ENCODE results near the gene CHIT1. TPM values are rescaled to one million over a fixed set of nuclear protein-coding genes. Genes with fewer than 3 reads are reported as not detected.

The CHIT1 gene
- total and polyA plus RNA-seq, 2 of the 8 experiments (the other 6 are each of a cell fraction or from before 2014, with no cell fraction given) = not detected

DNA sequence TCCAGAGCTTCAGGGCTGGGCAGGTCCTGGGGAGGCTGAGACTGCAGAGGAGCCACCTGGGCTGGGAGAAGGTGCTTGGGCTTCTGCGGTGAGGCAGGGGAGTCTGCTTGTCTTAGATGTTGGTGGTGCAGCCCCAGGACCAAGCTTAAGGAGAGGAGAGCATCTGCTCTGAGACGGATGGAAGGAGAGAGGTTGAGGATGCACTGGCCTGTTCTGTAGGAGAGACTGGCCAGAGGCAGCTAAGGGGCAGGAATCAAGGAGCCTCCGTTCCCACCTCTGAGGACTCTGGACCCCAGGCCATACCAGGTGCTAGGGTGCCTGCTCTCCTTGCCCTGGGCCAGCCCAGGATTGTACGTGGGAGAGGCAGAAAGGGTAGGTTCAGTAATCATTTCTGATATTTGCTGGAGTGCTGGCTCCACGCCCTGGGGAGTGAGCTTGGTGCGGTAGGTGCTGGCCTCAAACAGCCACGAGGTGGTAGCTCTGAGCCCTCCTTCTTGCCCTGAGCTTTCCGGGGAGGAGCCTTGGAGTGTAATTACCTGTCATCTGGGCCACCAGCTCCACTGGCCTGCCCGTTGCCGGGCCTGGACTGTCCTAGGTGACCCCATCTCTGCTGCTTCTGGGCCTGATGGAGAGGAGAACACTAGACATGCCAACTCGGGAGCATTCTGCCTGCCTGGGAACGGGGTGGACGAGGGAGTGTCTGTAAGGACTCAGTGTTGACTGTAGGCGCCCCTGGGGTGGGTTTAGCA, 63.1 kb downstream of the CHIT1 start:
- POLR2A ChIA-PET (ENCODE audit: partially characterized antibody) = interaction anchor here (1.0 kb wide), 1 partner anchor 42 kb away, joined by 3 read pairs; no protein-coding TSS in a partner anchor
- no peak for DNase-seq (ENCODE audit: low read depth in 1 of 2, low spot score in 2 of 2)

More for the DNA sequence above, 63.1 kb downstream of the CHIT1 start:
- H3K9me3 ChIP-seq (ENCODE audit: insufficient read depth in 2 of 2, low read depth in 1 of 2, low read length in 1 of 2) = no peaks in the 10 kb centered on the region
- H3K18ac ChIP-seq (ENCODE audit: extremely low read depth, low read length) = no peak overlapping the region
- no peak overlapping the region for H2AK5ac ChIP-seq (ENCODE audit: low read depth, low read length)
- WGBS, 2 experiments (ENCODE audit: extremely low coverage in 1 of 2, insufficient coverage in 1 of 2, insufficient read length in 1 of 2, insufficient replicate concordance in 2 of 2, low coverage in 1 of 2, low lambda C conversion rate in 2 of 2, missing lambda C conversion rate in 1 of 2) = 86% methylated on average over 14 of the region's 14 CpGs; no CpG with 5 or more reads in 1 of the 2 experiments
- no peak overlapping the region for H3K4ac ChIP-seq (replicated peaks; ENCODE audit: insufficient read length, low read depth, low read length)
- H3K23me2 ChIP-seq (ENCODE audit: low read depth, low read length) = no peaks in the 10 kb centered on the region
- H3K14ac ChIP-seq (ENCODE audit: insufficient read length) = no peak overlapping the region
- H3K27me3 ChIP-seq (replicated peaks in 1 of 4; ENCODE audit: control insufficient read depth in 3 of 4, extremely low read depth in 1 of 4, insufficient read depth in 3 of 4, low read length in 3 of 4) = no peaks in the 10 kb centered on the region
- no peak overlapping the region for H4K91ac ChIP-seq (replicated peaks; ENCODE audit: insufficient read length, low read length)
- H4K5ac ChIP-seq (ENCODE audit: insufficient read length, low read depth, low read length) = no peak overlapping the region
- no peak overlapping the region for H3K4me2 ChIP-seq (ENCODE audit: insufficient read depth in 1 of 2, low read depth in 2 of 2, low read length in 2 of 2)
- H3K4me3 ChIP-seq (ENCODE audit: extremely low read depth in 1 of 4, insufficient read depth in 2 of 4, low read depth in 3 of 4, low read length in 4 of 4) = no peak overlapping the region
- H3K27ac ChIP-seq (ENCODE audit: low read depth, low read length) = no peak overlapping the region
- TF ChIP-seq RAD21 (IDR thresholded peaks at IDR 0.05 in 1 of 2, conservative IDR thresholded peaks at IDR 0.05 in 1 of 2; ENCODE audit: low read depth in 2 of 2, low read length in 2 of 2) (peak; percentile 5 to 23; a peak in 1 of 4 replicates), SIN3A (conservative IDR thresholded peaks at IDR 0.05 in 1 of 2, IDR thresholded peaks at IDR 0.05 in 1 of 2; ENCODE audit: low read depth in 1 of 2, low read length in 2 of 2) (no peak)
- TF ChIP-seq, protein P1, sequence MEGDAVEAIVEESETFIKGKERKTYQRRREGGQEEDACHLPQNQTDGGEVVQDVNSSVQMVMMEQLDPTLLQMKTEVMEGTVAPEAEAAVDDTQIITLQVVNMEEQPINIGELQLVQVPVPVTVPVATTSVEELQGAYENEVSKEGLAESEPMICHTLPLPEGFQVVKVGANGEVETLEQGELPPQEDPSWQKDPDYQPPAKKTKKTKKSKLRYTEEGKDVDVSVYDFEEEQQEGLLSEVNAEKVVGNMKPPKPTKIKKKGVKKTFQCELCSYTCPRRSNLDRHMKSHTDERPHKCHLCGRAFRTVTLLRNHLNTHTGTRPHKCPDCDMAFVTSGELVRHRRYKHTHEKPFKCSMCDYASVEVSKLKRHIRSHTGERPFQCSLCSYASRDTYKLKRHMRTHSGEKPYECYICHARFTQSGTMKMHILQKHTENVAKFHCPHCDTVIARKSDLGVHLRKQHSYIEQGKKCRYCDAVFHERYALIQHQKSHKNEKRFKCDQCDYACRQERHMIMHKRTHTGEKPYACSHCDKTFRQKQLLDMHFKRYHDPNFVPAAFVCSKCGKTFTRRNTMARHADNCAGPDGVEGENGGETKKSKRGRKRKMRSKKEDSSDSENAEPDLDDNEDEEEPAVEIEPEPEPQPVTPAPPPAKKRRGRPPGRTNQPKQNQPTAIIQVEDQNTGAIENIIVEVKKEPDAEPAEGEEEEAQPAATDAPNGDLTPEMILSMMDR (IDR thresholded peaks at IDR 0.05; ENCODE audit: control extremely low read depth in 1 of 3, insufficient read depth in 1 of 3, low read depth in 1 of 3, low read length in 3 of 3) = peak; percentile 15 to 32 (median 17); a peak in 2 of 4 replicates
- H2BK5ac ChIP-seq (ENCODE audit: low read depth, low read length) = no peak overlapping the region
- H2AFZ ChIP-seq (ENCODE audit: low read length) = no peak overlapping the region
- no peak overlapping the region for H3K9ac ChIP-seq (replicated peaks in 1 of 4; ENCODE audit: extremely low read depth in 1 of 4, low read depth in 3 of 4, low read length in 3 of 4)
- H3K79me1 ChIP-seq (ENCODE audit: low read depth, low read length) = no peaks in the 10 kb centered on the region
- H2BK15ac ChIP-seq (ENCODE audit: low read length) = no peak overlapping the region
- H2BK20ac ChIP-seq (ENCODE audit: low read length) = no peak overlapping the region
- no peak overlapping the region for H4K8ac ChIP-seq (ENCODE audit: extremely low read depth, insufficient read depth, low read length)
- H3K4me1 ChIP-seq (replicated peaks in 1 of 4; ENCODE audit: control insufficient read depth in 3 of 4, insufficient read depth in 4 of 4, low read length in 3 of 4) = no peaks in the 10 kb centered on the region; a peak in 1 of 7 replicates
- H4K20me1 ChIP-seq (replicated peaks in 1 of 2; ENCODE audit: control insufficient read depth in 1 of 2, insufficient read depth in 2 of 2, low read length in 2 of 2) = no peaks in the 10 kb centered on the region
- H3K79me2 ChIP-seq (ENCODE audit: control insufficient read depth in 1 of 2, insufficient read depth in 2 of 2, low read length in 2 of 2) = no peaks in the 10 kb centered on the region
- no peak for FAIRE-seq
- 0 out of 2 replicates have a peak overlapping the region, but pooled peaks have one; percentile 39 for H2BK12ac ChIP-seq (ENCODE audit: low read depth, low read length)
- H2BK120ac ChIP-seq (replicated peaks; ENCODE audit: low read depth, low read length) = no peak overlapping the region
- H3K23ac ChIP-seq (ENCODE audit: insufficient read length) = no peak overlapping the region
- no peak overlapping the region for H3K56ac ChIP-seq (replicated peaks; ENCODE audit: insufficient read length, low read depth, low read length)
- no peaks in the 10 kb centered on the region for H3K36me3 ChIP-seq (ENCODE audit: control insufficient read depth in 2 of 4, insufficient read depth in 4 of 4, low read length in 3 of 4)
- CTCF ChIA-PET (ENCODE audit: partially characterized antibody) = interaction anchor here (0.7 to 16.8 kb wide), 20 partner anchors 9 to 167 kb away, joined by 3 to 511 read pairs (median 4); partner anchors contain the start of genes ADORA1 and MYBPH

Data from H1 (cell line).